ENCODE results near the gene LCE1D.

The LCE1D gene

DNA sequence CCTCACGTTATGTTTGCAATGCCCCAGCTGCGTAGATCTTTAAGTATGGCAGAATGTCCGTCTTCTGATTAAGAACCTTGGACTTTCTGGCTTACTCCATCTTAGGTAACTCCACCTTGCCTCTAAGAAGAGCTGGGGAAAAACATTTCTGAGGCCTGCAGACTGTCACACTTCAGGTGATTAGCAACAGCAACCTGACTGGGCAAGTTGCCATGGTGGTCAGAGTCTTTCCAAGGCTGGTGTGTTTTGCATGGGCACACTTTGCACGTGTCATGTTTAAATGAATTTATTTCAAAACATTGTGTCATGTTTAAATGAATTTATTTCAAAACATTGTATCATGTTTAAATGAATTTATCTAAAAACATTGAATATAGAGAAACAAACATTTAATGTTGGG, 37.9 kb upstream of the LCE1D start:
- no peaks in the 10 kb centered on the region for H3K36me3 ChIP-seq
- H3K27ac ChIP-seq = no peak overlapping the region
- TF ChIP-seq, protein P1, sequence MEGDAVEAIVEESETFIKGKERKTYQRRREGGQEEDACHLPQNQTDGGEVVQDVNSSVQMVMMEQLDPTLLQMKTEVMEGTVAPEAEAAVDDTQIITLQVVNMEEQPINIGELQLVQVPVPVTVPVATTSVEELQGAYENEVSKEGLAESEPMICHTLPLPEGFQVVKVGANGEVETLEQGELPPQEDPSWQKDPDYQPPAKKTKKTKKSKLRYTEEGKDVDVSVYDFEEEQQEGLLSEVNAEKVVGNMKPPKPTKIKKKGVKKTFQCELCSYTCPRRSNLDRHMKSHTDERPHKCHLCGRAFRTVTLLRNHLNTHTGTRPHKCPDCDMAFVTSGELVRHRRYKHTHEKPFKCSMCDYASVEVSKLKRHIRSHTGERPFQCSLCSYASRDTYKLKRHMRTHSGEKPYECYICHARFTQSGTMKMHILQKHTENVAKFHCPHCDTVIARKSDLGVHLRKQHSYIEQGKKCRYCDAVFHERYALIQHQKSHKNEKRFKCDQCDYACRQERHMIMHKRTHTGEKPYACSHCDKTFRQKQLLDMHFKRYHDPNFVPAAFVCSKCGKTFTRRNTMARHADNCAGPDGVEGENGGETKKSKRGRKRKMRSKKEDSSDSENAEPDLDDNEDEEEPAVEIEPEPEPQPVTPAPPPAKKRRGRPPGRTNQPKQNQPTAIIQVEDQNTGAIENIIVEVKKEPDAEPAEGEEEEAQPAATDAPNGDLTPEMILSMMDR (IDR thresholded peaks at IDR 0.05; ENCODE audit: low read depth, low read length) = no peak
- H3K4me3 ChIP-seq (ENCODE audit: low read depth, low read length) = no peak overlapping the region
- DNase-seq = no peak
- peaks cover 2% of the 10 kb centered on the region for H3K9me3 ChIP-seq (ENCODE audit: severe bottlenecking)
- peaks cover 97% of the 10 kb centered on the region for H3K27me3 ChIP-seq (ENCODE audit: insufficient read depth, low read depth, severe bottlenecking)

DNA sequence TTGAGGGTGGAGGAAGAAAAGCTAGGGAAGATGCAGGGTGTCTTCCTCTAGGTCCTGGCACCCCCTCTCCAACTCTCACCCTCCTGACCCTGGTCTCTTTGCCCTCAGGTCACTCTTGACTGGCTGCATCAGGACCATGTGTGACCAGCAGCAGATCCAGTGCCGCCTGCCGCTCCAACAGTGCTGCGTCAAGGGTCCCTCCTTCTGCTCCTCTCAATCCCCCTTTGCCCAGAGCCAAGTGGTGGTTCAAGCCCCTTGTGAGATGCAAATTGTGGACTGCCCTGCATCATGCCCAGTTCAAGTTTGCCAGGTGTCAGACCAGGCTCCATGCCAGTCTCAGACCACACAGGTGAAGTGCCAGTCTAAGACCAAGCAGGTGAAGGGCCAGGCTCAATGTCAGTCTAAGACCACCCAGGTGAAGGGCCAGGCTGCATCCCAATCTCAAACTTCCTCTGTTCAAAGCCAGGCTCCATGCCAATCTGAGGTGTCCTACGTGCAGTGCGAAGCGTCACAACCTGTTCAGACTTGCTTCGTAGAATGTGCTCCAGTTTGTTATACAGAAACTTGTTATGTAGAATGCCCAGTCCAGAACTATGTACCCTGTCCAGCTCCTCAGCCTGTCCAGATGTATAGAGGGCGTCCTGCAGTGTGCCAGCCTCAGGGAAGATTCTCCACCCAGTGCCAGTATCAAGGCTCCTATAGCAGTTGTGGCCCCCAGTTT, 36.9 kb upstream of the LCE1D start:
- Histone ChIP-seq H3K27me3 (ENCODE audit: insufficient read depth, low read depth, severe bottlenecking) (peaks cover 97% of the 10 kb centered on the region), H3K27ac (no peak overlapping the region), H3K9me3 (ENCODE audit: severe bottlenecking) (peaks cover 2% of the 10 kb centered on the region), H3K4me3 (ENCODE audit: low read depth, low read length) (no peak overlapping the region), H3K36me3 (no peaks in the 10 kb centered on the region)
- DNase-seq = no peak
- TF ChIP-seq, protein P1 (IDR thresholded peaks at IDR 0.05; ENCODE audit: low read depth, low read length) = no peak

DNA sequence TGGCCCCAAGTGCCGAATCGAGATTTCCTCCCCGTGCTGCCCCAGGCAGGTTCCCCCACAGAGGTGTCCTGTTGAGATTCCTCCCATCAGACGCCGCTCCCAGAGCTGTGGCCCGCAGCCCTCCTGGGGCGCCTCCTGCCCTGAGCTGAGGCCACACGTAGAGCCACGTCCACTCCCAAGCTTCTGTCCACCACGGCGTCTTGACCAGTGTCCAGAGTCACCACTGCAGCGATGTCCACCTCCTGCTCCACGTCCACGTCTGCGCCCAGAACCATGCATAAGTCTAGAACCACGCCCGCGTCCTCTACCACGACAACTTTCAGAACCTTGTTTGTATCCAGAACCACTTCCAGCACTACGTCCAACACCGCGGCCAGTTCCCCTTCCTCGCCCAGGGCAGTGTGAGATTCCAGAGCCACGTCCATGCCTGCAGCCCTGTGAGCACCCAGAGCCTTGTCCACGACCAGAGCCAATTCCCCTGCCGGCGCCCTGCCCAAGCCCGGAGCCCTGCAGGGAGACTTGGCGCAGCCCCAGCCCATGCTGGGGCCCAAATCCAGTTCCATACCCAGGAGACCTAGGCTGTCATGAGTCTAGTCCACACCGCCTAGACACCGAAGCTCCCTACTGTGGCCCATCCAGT, 35.9 kb upstream of the LCE1D start:
- peaks cover 97% of the 10 kb centered on the region for H3K27me3 ChIP-seq (ENCODE audit: insufficient read depth, low read depth, severe bottlenecking)
- H3K4me3 ChIP-seq (ENCODE audit: low read depth, low read length) = no peak overlapping the region
- TF ChIP-seq, protein P1 (IDR thresholded peaks at IDR 0.05; ENCODE audit: low read depth, low read length) = no peak
- H3K9me3 ChIP-seq (ENCODE audit: severe bottlenecking) = no peaks in the 10 kb centered on the region
- DNase-seq = no peak
- H3K36me3 ChIP-seq = no peaks in the 10 kb centered on the region
- no peak overlapping the region for H3K27ac ChIP-seq

DNA sequence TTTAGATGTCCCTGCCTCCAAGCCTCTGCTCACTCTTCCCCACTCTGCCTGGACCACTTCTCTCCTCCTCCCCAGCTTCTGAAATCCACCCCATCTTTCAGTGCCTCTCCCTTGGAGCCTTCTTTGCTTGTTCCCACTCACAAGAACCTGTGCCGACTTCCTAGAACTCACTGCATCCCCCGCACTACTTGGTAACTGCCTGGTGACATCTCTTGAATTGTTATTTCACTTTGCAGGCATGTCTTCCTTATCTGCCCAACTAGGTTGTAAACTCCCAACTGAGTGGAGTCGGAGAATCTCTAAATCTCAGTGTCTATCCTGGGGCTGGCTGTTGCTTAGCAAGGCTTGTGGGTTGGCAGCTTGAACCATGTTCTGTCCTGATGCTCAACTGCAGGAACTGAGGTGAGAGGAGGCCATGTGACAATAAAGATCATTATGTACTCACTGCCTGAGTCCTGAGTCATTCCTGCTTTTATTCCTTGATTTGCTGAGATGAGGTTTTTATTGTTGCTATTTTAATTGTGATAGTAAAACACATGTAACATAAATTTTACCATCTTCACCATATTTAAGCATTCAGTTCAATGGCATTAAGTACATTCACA, 34.8 kb upstream of the LCE1D start:
- Histone ChIP-seq H3K27me3 (ENCODE audit: insufficient read depth, low read depth, severe bottlenecking) (peaks cover 97% of the 10 kb centered on the region), H3K9me3 (ENCODE audit: severe bottlenecking) (no peaks in the 10 kb centered on the region), H3K27ac (no peak overlapping the region), H3K4me3 (ENCODE audit: low read depth, low read length) (no peak overlapping the region), H3K36me3 (no peaks in the 10 kb centered on the region)
- TF ChIP-seq, protein P1 (IDR thresholded peaks at IDR 0.05; ENCODE audit: low read depth, low read length) = no peak
- no peak for DNase-seq

DNA sequence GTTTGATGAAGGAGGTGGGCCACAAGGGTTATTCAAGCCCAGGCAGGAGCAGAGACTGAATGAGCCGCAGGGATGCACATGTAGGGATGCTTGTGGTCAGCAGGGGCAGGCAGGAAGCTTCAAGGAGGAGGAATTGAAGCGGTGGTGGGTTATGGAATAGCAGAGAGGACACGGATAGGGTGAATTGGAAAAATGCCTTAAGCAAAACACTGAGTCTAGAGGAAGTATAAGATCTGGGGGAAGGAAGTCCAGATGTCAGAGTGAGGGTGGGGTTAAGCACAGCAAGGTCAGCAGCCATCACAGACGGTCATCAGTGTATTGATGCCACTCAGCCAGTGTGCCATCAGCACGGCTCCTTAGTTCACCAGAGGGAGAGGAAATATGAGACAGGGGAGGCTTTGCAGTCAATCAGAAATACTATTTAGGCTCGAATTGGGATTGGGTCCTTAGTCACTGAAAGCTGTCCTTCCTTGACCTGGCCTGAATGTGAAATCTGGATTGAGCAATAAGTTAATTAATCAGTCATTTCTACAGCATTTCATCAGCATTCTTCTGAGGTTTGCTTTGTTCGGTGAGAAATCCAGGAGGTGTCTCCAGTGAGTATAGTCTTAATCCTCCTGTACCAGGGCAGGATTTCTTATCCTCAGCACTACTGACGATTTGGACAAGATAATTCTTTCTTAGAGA, 27.5 kb upstream of the LCE1D start:
- Histone ChIP-seq H3K27me3 (ENCODE audit: insufficient read depth, low read depth, severe bottlenecking) (peaks cover 79% of the 10 kb centered on the region), H3K4me3 (ENCODE audit: low read depth, low read length) (no peak overlapping the region), H3K9me3 (ENCODE audit: severe bottlenecking) (no peaks in the 10 kb centered on the region), H3K27ac (no peak overlapping the region), H3K36me3 (no peaks in the 10 kb centered on the region)
- TF ChIP-seq, protein P1 (IDR thresholded peaks at IDR 0.05; ENCODE audit: low read depth, low read length) = no peak
- no peak for DNase-seq

All from WERI-Rb-1 (cell line).